RWPE2 (cell line): Measurements from ENCODE around the gene SUPV3L1.

Experiments used
- ATAC-seq: fragments of 200-7000 bp; cut with Tn5 transposase; 3 replicates; pipeline ENCODE4 v1.9.1; 2021; ENCODE audit warnings: low read depth
- DNase-seq: peaks from one replicate; pipeline ENCODE4 v3.0.0-alpha.2; 2020; ENCODE audit warnings: low spot score
- H3K27ac ChIP-seq: fragments of 450-650 bp; 2 replicates; pipeline ENCODE4 v1.5.1; 2017; ENCODE audit warnings: mild to moderate bottlenecking; ENCODE audit not compliant: poor library complexity, severe bottlenecking
- H3K27me3 ChIP-seq: fragments of 250-450 bp; sonication (Bioruptor Pico); 2 replicates; pipeline ENCODE4 v1.5.1; 2021; ENCODE audit warnings: mild to moderate bottlenecking, moderate library complexity; ENCODE audit not compliant: insufficient read depth, poor library complexity, severe bottlenecking
- H3K36me3 ChIP-seq: fragments of 250-450 bp; sonication (Bioruptor Pico); 2 replicates; pipeline ENCODE4 v1.5.1; 2020; ENCODE audit warnings: low read depth, mild to moderate bottlenecking, moderate library complexity
- H3K4me1 ChIP-seq: fragments of 250-450 bp; sonication (Bioruptor Pico); 2 replicates; pipeline ENCODE4 v1.5.1; 2021; ENCODE audit warnings: mild to moderate bottlenecking, moderate library complexity; ENCODE audit not compliant: insufficient read depth, poor library complexity, severe bottlenecking
- H3K4me3 ChIP-seq: fragments of 250-450 bp; sonication (Bioruptor Pico); 2 replicates; pipeline ENCODE4 v1.5.1; 2021; ENCODE audit warnings: mild to moderate bottlenecking, moderate library complexity; ENCODE audit not compliant: severe bottlenecking
- H3K9me3 ChIP-seq: fragments of 250-450 bp; sonication (Bioruptor Pico); 2 replicates; pipeline ENCODE4 v1.5.1; 2021; ENCODE audit warnings: mild to moderate bottlenecking, moderate library complexity; ENCODE audit not compliant: severe bottlenecking
- TF ChIP-seq, protein P1 (sequence below): fragments of 450-650 bp; IDR thresholded peaks from one replicate; pipeline ENCODE4 v1.5.1; 2017; ENCODE audit warnings: mild to moderate bottlenecking, moderate library complexity; ENCODE audit not compliant: poor library complexity, severe bottlenecking

SUPV3L1 gene

DNA sequence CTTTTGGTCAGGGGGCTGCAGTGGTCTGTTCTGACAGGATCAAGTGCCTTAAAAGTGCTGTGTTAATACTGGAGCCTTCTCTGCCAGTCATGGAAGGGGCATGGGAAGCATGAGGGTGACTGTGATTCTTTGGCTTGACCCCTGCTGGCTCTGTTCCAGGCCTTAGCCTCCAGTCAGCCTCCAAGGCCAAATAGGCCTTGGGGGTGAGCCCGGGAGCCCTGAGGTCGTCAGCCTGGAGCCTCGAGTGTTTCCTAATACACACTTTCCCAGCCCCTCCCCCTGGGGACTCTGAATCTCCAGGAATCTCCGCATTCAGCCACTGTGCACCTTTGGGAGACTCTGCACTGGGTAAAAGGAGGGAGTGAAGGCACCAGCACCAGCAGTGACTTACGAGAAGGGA, 50.1 kb downstream of the SUPV3L1 start:
- no peaks in the 10 kb centered on the region for H3K27me3 ChIP-seq
- no peaks in the 10 kb centered on the region for H3K9me3 ChIP-seq
- H3K36me3 ChIP-seq, result no peaks in the 10 kb centered on the region
- peaks cover 24% of the 10 kb centered on the region for H3K4me1 ChIP-seq
- TF ChIP-seq, protein P1, sequence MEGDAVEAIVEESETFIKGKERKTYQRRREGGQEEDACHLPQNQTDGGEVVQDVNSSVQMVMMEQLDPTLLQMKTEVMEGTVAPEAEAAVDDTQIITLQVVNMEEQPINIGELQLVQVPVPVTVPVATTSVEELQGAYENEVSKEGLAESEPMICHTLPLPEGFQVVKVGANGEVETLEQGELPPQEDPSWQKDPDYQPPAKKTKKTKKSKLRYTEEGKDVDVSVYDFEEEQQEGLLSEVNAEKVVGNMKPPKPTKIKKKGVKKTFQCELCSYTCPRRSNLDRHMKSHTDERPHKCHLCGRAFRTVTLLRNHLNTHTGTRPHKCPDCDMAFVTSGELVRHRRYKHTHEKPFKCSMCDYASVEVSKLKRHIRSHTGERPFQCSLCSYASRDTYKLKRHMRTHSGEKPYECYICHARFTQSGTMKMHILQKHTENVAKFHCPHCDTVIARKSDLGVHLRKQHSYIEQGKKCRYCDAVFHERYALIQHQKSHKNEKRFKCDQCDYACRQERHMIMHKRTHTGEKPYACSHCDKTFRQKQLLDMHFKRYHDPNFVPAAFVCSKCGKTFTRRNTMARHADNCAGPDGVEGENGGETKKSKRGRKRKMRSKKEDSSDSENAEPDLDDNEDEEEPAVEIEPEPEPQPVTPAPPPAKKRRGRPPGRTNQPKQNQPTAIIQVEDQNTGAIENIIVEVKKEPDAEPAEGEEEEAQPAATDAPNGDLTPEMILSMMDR, result no peak
- DNase-seq, result no peak
- no peak for ATAC-seq
- no peak overlapping the region for H3K4me3 ChIP-seq
- H3K27ac ChIP-seq, result no peak overlapping the region

DNA sequence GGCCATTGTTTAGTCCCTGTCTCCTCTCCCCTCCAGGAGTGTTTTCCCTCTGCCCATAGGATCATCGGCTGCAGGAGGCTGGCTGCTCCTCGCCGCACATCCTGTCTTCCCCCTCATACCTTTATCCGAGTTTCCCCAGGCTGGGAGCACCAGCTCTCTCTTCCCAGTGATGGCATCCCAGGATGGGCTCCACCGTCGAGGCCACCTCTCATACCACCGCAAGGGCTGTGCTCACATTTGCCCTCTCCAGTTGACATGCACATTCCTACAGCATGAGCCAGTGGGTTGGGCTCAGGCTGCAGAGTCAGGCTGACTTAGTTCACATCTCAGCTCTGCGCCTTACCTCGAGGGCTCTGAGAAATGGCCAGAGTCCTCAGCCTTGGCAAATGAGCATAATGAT, 52.2 kb downstream of the SUPV3L1 start:
- peaks cover 18% of the 10 kb centered on the region for H3K4me1 ChIP-seq
- no peaks in the 10 kb centered on the region for H3K36me3 ChIP-seq
- DNase-seq (peak; percentile 72), ATAC-seq (peak; percentile 98)
- no peaks in the 10 kb centered on the region for H3K9me3 ChIP-seq
- no peak overlapping the region for H3K4me3 ChIP-seq
- H3K27me3 ChIP-seq, result no peaks in the 10 kb centered on the region
- H3K27ac ChIP-seq, result peak overlapping the region; percentile 3
- TF ChIP-seq, protein P1, result no peak

DNA sequence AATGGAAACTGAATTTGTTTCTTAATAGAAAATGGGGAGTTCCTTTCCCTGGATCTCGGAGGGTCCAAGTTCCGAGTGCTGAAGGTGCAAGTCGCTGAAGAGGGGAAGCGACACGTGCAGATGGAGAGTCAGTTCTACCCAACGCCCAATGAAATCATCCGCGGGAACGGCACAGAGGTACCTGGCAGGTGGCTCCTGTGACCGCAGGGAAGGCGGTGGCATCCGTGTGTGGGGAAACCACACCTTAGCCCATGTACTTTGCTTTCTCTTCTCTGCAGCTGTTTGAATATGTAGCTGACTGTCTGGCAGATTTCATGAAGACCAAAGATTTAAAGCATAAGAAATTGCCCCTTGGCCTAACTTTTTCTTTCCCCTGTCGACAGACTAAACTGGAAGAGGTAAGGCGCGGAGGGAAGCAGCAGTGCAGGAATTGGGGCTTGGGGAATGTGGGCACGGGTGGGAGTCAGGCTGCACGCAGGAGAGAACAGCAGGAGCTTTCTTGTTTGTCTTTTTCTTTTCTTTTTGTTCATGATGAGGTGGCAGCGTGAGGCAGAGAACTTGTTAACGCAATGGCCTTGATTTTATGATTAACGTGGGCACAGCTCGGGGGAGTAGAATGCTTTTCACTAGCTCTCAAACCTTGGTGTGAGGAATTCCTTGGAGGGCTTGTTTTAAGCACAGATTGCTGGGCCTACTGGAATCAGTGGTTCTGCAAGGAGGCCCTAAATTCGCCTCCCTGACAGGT, 52.9 kb downstream of the SUPV3L1 start:
- no peak for ATAC-seq
- no peak for DNase-seq
- no peaks in the 10 kb centered on the region for H3K9me3 ChIP-seq
- no peak overlapping the region for H3K4me3 ChIP-seq
- H3K27me3 ChIP-seq, result no peaks in the 10 kb centered on the region
- H3K4me1 ChIP-seq, result peaks cover 18% of the 10 kb centered on the region
- peak overlapping the region; percentile 3 for H3K27ac ChIP-seq
- TF ChIP-seq, protein P1, result no peak
- H3K36me3 ChIP-seq, result no peaks in the 10 kb centered on the region

DNA sequence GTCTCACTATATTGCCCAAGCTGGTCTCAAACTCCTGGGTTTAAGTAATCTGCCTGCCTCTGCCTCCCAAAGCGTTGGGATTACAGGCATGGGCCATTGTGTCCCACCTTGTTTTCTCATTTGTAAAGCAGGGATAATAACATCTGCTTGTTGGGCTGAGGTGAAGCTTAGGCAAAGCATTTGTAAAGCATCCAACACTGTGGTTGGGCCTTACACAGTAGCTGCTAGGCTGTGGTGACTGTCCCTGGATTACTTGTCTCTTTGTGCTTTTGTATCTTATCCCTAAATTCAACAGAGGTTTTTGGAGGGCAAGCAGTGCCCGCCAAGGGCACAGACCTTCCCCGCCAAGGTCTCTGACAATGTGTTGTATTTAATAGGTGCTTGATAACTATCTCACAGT, 54.4 kb downstream of the SUPV3L1 start:
- Histone ChIP-seq H3K9me3 (no peaks in the 10 kb centered on the region), H3K27ac (no peak overlapping the region), H3K36me3 (no peaks in the 10 kb centered on the region), H3K27me3 (no peaks in the 10 kb centered on the region), H3K4me3 (no peak overlapping the region), H3K4me1 (peaks cover 15% of the 10 kb centered on the region)
- ATAC-seq (no peak), DNase-seq (no peak)
- TF ChIP-seq, protein P1, result no peak

DNA sequence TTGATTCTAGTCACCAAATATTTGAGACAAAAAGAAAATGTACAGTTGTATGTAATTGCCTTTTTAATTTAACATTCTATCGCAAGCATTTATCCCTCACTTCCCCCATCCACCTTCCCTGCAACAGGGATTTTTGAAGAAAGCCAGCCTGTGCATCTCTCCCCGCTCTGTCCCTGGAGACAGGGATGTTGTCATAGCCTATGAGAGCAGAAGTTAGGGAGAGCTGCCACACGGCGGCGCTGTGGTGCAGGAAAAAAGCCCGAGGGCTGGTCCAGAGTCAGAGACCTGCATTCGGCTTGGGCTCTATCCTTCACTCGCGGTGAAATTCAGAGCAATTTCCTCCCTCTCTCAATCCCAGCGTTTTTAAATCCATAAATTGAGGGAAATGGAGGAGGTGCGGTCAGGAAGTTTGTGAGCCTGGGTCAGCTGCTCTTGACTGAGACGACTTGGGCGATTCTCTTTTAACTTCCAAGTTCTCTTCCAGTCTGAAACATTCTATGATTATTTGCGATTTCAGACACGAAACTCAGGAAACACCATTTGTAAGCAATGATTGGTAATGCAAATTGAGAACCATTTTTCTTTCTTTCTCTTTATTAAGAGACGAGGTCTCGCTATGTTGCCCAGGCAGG, 57.6 kb downstream of the SUPV3L1 start:
- H3K4me3 ChIP-seq, result no peak overlapping the region
- no peak overlapping the region for H3K27ac ChIP-seq
- TF ChIP-seq, protein P1, result peak; percentile 96
- ATAC-seq (peak; percentile 94), DNase-seq (no peak)
- H3K27me3 ChIP-seq, result no peaks in the 10 kb centered on the region
- no peaks in the 10 kb centered on the region for H3K9me3 ChIP-seq
- H3K36me3 ChIP-seq, result no peaks in the 10 kb centered on the region
- H3K4me1 ChIP-seq, result peaks cover 16% of the 10 kb centered on the region
